RWPE2 (cell line): ENCODE measurements around the gene ARHGAP32.

Source experiments
- ATAC-seq: fragments of 200-7000 bp; cut with Tn5 transposase; 3 replicates; pipeline ENCODE4 v1.9.1; 2021; ENCODE audit warnings: low read depth
- DNase-seq: peaks from one replicate; pipeline ENCODE4 v3.0.0-alpha.2; 2020; ENCODE audit warnings: low spot score
- H3K27ac ChIP-seq: fragments of 450-650 bp; 2 replicates; pipeline ENCODE4 v1.5.1; 2017; ENCODE audit warnings: mild to moderate bottlenecking; ENCODE audit not compliant: poor library complexity, severe bottlenecking
- H3K27me3 ChIP-seq: fragments of 250-450 bp; sonication (Bioruptor Pico); 2 replicates; pipeline ENCODE4 v1.5.1; 2021; ENCODE audit warnings: mild to moderate bottlenecking, moderate library complexity; ENCODE audit not compliant: insufficient read depth, poor library complexity, severe bottlenecking
- H3K36me3 ChIP-seq: fragments of 250-450 bp; sonication (Bioruptor Pico); 2 replicates; pipeline ENCODE4 v1.5.1; 2020; ENCODE audit warnings: low read depth, mild to moderate bottlenecking, moderate library complexity
- H3K4me1 ChIP-seq: fragments of 250-450 bp; sonication (Bioruptor Pico); 2 replicates; pipeline ENCODE4 v1.5.1; 2021; ENCODE audit warnings: mild to moderate bottlenecking, moderate library complexity; ENCODE audit not compliant: insufficient read depth, poor library complexity, severe bottlenecking
- H3K4me3 ChIP-seq: fragments of 250-450 bp; sonication (Bioruptor Pico); 2 replicates; pipeline ENCODE4 v1.5.1; 2021; ENCODE audit warnings: mild to moderate bottlenecking, moderate library complexity; ENCODE audit not compliant: severe bottlenecking
- H3K9me3 ChIP-seq: fragments of 250-450 bp; sonication (Bioruptor Pico); 2 replicates; pipeline ENCODE4 v1.5.1; 2021; ENCODE audit warnings: mild to moderate bottlenecking, moderate library complexity; ENCODE audit not compliant: severe bottlenecking
- TF ChIP-seq, protein P1 (sequence below): fragments of 450-650 bp; IDR thresholded peaks from one replicate; pipeline ENCODE4 v1.5.1; 2017; ENCODE audit warnings: mild to moderate bottlenecking, moderate library complexity; ENCODE audit not compliant: poor library complexity, severe bottlenecking

Gene ARHGAP32

GRCh38 chr11:128953151-128953550 lies 239.0 kb downstream of the ARHGAP32 start:
- no peaks in the 10 kb centered on the region for H3K27me3 ChIP-seq
- no peaks in the 10 kb centered on the region for H3K36me3 ChIP-seq
- no peaks in the 10 kb centered on the region for H3K4me1 ChIP-seq
- no peak for DNase-seq
- no peaks in the 10 kb centered on the region for H3K9me3 ChIP-seq
- ATAC-seq, result no peak
- TF ChIP-seq, protein P1, sequence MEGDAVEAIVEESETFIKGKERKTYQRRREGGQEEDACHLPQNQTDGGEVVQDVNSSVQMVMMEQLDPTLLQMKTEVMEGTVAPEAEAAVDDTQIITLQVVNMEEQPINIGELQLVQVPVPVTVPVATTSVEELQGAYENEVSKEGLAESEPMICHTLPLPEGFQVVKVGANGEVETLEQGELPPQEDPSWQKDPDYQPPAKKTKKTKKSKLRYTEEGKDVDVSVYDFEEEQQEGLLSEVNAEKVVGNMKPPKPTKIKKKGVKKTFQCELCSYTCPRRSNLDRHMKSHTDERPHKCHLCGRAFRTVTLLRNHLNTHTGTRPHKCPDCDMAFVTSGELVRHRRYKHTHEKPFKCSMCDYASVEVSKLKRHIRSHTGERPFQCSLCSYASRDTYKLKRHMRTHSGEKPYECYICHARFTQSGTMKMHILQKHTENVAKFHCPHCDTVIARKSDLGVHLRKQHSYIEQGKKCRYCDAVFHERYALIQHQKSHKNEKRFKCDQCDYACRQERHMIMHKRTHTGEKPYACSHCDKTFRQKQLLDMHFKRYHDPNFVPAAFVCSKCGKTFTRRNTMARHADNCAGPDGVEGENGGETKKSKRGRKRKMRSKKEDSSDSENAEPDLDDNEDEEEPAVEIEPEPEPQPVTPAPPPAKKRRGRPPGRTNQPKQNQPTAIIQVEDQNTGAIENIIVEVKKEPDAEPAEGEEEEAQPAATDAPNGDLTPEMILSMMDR, result no peak
- H3K27ac ChIP-seq, result no peak overlapping the region
- H3K4me3 ChIP-seq, result no peak overlapping the region

- ATAC-seq, result no peak
- TF ChIP-seq, protein P1, result no peak
Observed at GRCh38 chr11:128949791-128950454, 242.2 kb downstream of the ARHGAP32 start.

DNA sequence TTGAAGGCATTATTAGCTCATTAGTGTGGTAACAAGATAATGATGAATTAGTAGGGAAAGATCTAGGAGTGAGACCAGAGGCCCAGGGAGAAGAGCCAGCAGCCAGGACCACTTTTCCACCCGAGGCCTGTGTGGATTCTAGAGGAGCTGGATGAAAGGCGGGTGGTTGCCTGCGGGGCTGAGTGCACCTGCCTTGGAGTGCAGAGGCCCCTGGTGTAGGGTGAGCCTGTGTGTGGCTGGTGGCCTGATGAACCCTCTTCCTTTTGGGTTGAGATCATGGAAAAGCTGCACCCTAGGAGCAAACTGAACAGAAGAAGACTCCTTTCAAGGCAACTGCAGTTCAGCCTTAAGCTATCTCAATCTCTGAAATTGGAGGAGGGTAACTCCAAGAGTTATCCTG lies 243.5 kb downstream of the ARHGAP32 start:
- Histone ChIP-seq H3K36me3 (no peaks in the 10 kb centered on the region), H3K9me3 (no peaks in the 10 kb centered on the region), H3K27ac (no peak overlapping the region), H3K27me3 (no peaks in the 10 kb centered on the region), H3K4me3 (no peak overlapping the region), H3K4me1 (no peaks in the 10 kb centered on the region)
- ATAC-seq (peak; percentile 83), DNase-seq (no peak)
- TF ChIP-seq, protein P1, result peak; percentile 42

More at GRCh38 chr11:128949791-128950454, 242.2 kb downstream of the ARHGAP32 start:
- H3K9me3 ChIP-seq, result no peaks in the 10 kb centered on the region
- H3K4me1 ChIP-seq, result no peaks in the 10 kb centered on the region
- no peaks in the 10 kb centered on the region for H3K27me3 ChIP-seq
- H3K36me3 ChIP-seq, result no peaks in the 10 kb centered on the region
- no peak for DNase-seq
- H3K4me3 ChIP-seq, result no peak overlapping the region
- H3K27ac ChIP-seq, result no peak overlapping the region

DNA sequence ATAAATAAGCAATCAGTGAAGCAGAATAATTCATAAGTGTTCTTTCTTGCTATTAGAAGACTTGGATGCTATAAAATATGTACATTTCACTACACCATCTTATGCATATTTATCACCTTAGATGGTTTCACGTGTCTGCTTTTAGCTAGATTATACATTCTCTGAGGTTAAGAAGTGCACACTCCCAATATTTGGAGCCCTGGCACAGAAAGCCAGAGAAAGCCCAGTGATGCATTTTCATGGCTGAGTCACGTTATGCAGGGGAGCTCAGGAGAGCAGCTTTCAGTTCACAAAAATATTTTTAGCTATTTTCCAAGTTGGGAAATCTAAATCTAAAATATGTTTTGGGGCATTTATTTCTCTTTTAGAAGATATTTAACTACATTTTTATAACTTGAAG lies 244.4 kb downstream of the ARHGAP32 start:
- no peak overlapping the region for H3K4me3 ChIP-seq
- DNase-seq (no peak), ATAC-seq (no peak)
- H3K36me3 ChIP-seq, result no peaks in the 10 kb centered on the region
- no peaks in the 10 kb centered on the region for H3K27me3 ChIP-seq
- H3K27ac ChIP-seq, result no peak overlapping the region
- no peaks in the 10 kb centered on the region for H3K9me3 ChIP-seq
- TF ChIP-seq, protein P1, result no peak
- no peaks in the 10 kb centered on the region for H3K4me1 ChIP-seq

- Histone ChIP-seq H3K4me3 (no peak overlapping the region), H3K36me3 (no peaks in the 10 kb centered on the region), H3K27me3 (no peaks in the 10 kb centered on the region), H3K9me3 (no peaks in the 10 kb centered on the region), H3K27ac (no peak overlapping the region), H3K4me1 (peaks cover 6% of the 10 kb centered on the region)
- TF ChIP-seq, protein P1, result no peak
- ATAC-seq (no peak), DNase-seq (no peak)
Observed at GRCh38 chr11:128946648-128947047, 245.5 kb downstream of the ARHGAP32 start.
